Cardiac atrium fibroblast (primary cell): ENCODE measurements around the gene HCFC1. TPM values are rescaled to one million over a fixed set of nuclear protein-coding genes. Genes with fewer than 3 reads are reported as not detected.

Source experiments
- total RNA-seq: library from RNA; depleted of rRNA; stranded (reverse); fragments of >200 nt; gene quantifications from 2 replicates; pipeline ENCODE4 v1.2.3, GENCODE V29; 2015

The HCFC1 gene
- 22.6 and 39.9 TPM in 2 replicates for total RNA-seq

DNA sequence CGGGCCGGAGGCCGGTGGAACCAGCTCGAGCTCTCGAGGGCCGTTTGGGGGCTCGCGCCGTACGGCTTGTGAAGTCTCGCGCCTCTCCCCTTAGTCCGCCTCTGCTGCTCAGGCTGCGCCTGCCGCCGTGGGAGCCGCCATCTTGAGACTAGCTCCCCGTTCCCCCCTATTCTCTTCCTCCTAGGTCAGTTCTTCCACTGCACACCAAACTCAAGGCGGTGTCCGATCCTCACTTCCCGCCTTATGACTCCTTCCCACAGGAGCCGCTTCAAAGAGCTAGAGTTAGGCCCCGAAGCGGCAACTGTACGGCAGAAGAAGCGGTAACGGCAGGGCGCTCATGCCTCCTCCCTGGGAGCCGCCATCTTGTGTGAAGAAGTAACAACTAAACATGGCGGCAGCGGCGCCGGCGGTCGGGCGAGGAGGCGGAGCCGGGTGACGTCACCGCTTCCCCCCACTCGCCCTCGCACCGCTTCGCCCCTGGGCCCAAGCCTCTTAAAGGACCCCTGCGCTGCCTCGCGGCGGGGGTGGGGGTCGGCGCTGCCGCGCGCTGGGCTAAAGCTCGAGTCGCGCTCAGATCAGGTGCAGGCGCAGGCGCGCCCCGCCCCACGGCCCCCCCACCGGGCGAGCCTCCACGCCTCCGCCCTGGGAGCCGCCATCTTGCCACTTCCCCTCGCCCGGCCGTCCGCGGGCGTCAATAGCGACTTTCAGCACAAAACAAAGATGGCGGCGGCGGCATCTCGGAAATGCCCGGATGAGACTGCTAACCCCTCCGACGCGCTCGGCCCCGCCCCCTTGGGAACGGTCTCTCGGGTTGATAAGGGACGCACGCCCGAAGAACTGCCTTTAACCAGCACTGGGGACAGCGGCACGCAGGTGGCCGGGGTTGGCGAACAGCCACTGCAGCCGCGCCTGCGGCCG, at the start of gene HCFC1:
Gene HCFC1, minus strand, starts transcription at position 369 of the 918 bp plus-strand sequence. CDS start 978 bp downstream, outside the sequence.

DNA sequence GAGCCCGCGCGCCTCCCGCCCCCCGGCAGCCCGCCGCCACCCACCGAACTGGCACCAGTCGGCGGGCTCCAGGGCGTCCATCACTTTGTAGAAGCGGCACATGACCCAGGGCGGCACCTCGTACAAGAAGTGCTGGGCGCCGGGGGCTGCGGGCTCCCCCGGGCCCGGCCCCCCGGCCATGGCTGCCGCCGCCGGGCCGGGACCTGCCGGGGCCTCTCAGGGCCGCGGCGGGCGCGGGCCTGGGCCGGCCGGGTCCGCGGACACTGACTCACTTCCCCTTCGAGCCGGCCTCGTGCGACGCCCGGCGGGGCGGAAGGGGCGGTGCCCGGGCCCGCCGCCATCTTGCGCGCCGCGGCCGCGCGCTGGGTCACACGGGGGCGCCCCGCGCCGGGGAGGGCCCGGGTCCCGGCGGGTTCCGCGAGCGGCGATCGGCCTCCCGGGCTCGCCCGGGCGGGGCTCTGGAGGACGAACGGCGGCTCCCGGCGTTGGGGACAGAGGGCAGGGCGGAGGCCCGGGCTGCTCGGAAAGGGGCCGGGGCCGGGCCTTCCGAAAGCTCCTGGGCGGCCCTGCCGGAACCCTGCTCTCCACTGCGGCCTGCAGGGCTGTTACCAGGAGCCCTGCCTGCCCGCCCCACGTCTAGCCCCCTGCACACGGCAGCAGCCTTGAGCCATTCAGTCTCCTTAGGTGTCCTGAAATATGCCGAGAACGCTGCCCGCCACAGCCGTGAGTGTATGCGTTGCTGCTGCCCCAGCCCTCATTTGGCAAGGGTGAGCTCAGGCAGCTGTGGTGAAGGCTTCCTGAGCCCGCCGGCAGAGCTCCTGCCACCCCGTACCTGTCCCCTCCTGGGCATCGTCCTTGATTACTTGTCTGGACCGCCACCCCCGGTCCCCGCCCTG, 48.3 kb upstream of the HCFC1 start, which contains the start of gene IRAK1:
Gene IRAK1, minus strand, starts transcription at position 270 of the 896 bp plus-strand sequence. Its CDS starts 90 bp downstream, at position 180.

DNA sequence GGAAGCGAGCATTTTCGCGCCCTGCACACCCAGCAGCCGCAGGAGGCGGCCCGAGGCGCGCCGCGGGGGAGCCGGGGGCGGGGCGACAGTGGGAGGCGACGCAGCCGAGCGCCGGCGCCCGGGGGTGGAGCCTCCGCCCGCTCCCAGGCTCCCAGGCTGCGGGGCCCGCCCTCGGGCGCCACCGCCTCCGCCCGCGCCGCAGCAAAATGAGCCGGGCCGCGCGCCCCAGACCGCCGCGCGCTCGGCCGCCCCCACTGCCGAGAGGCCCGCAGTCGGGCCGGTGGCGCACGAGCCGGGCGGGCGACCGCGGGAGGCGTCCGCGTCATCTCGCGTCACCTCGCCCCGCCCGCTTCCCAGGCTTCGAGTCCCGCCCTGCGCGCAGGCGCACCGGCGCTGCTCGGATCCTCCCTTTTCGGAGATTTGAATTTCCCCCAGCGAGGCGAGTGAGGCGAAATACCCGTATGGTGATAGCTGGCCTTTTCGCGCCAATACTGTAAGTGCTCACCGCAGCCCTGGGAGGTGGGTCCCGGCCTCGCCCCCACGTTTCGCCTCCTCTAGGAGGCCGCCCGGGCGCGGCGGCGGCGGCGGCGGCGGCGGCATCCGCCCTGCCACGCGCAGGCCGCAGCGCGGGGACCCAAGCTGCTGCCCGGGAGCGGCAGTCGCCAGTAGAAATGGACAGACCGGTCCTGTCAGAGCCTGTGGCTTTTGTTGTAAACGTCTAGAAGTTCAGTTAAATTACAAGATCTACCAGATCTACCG, 929 bp upstream of the HCFC1 start, which contains the start of gene TMEM187:
Gene TMEM187, plus strand, starts transcription at position 387 of the 759 bp plus-strand sequence. CDS start 9,309 bp downstream, outside the sequence.

DNA sequence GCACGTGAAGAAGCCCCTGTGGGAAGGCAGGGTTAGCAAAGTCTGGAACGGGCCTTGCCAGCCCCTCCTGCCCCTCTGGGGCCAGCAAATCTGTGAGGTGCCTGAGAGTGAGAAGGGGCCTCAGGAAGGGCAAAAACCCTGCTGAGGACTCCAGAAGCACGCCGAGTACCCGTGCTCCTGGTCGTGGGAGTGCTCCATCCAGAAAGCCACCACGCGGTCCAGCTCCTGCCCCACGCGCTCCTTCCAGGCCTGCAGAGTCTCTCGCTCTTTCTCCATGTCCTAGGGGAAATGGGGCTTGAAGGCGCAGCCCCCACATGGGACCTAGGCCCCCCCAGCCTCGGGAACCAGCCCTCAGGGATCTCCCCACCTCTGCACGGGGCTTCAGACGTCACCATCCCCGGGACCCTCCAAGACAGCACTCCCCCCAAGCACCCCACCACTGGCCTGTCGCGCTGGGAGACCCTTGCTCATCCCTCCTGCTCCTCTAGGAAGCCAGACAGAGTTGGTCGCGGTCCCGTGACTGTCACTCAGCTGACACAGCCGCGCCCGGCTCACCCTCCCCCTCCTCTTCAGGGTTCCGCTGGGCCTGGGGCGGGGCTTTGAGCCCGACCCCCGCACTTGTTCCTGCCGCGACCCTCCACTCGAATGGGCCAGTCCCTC, 27.3 kb downstream of the HCFC1 start, which contains the start of gene RENBP:
Gene RENBP, minus strand, starts transcription at position 504 of the 660 bp plus-strand sequence. Its CDS starts 33 bp downstream, at position 471.

DNA sequence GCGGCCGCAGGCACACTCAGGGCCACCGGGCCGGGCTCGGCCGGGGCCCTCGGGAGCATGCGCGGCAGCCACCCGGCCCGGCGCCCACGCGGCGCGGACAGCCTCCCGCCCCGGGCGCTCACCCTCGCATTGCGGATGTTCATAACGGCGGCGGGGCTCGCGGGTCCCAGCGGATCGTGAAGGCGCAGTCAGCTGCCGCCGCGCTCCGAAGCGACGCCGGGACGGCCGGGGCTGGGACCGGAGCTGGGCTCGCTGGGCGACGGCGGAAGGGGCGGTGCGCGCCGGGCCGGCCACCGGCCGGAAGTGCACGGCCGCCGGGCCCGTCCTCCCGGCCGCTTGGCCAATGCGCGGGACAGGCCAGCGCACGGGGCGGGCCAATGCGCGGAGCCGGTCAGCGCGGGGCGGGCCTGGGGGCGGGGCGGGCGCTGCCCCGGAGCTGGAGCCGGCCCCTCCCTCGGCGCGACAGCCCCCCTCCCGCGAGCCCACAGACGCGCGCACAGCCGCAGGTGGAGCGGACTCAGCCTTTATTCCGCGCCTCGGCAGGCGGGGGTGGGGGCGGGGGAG, 36.8 kb downstream of the HCFC1 start, which contains the start of gene NAA10:
Gene NAA10, minus strand, starts transcription at position 276 of the 564 bp plus-strand sequence. Its CDS starts 133 bp downstream, at position 143.

DNA sequence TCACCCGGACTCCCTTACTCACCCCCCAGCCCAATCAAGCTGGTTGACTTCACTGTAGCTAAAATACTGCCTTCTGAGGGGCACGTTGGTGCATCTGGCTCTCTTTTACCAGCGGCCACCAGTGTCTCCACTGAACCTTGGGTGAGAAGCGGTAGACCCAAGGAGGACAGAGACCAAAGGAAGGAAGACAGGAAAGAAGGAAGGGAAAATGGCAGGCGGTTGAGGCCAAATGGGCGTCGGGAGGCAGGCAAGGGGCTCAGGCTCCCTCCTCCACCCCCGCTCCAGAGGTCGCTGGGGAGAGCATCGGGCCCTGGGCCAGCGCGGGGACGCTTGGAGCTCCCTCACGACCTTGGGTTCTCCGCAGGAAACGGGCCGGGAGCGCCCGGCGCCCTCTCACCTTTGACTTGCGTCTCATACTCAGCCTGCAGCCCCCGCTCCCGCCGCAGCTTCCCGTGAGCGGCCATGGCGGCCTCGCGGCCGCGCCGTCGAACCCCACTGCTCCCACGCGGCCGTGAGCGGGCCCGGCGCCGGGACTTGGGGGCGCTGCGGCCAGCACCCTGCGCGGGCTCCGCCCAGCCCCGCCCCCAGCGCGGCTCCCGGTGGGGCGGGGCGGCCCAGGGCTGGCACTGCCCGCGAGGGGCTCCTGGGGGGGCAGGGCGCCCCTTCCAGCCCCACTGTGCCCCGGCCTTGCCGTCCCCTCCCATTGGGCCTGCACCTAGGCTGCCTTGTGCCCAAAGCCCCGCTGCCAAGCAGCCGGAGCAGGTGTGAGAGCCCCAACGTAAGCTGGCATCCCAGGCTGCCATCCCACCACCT, 45.7 kb downstream of the HCFC1 start, which contains the start of gene ARHGAP4:
Gene ARHGAP4, minus strand, starts transcription at position 526 of the 813 bp plus-strand sequence. Its CDS starts 62 bp downstream, at position 464.

DNA sequence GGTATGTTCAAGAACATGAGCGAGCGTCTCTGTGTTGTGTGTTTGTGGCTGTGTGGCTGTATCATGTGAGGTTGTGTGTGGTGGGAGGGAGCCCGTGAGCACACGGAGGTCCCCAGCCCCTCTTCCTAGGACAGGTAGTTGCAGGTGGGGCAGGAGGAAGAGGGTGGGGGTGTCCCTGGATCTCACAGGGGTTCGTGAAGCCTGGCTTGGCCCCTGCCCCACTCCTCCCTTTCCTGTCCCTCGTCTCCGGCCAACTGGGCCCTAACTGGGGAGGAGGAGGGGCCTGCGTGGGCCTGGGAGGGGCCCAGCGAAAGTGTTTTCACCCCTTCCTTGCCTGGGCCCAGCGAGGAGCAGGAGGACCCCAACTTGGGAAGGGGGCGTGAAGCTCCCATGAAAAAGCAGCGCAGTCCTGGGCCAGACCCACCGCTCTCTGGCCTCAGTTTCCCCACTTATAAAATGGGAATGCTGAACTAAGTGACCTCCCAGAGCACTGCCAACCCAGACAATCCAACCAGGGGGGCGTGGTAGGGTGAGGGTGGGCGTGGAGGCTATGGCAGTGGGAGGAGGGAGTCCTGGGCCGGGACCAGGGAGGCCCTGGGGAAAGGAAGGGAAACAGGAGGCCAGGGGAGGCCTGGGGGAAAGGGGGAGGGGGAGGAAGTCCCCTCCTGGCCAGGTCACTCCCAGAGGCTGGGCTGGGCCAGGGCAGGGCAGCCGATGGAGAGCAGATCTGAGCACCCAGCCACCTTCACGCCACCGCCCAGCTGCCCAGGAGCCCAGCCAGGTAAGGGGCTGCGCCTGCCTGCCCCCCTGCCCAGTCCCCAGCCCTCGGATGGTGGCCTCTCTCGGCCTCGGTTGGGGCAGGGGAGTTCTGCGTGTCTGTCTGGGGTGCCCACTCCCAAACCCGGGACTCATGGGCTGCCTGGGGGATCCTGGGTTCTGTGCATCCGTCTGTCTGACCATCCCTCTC, 67.3 kb downstream of the HCFC1 start, which contains the start of gene AVPR2:
Gene AVPR2, plus strand, starts transcription at position 683 of the 967 bp plus-strand sequence. CDS start 473 bp downstream, outside the sequence.

Other genes with a start within 250 kb of the HCFC1 start
- gene BCAP31, start 247.4 kb downstream of the HCFC1 start, total RNA-seq = 170 and 172 TPM in 2 replicates
- 17.5 and 24.9 TPM in 2 replicates for gene ABCD1, start 247.0 kb downstream of the HCFC1 start, total RNA-seq
- 1.3 and 6.0 TPM in 2 replicates for gene PLXNB3, start 207.6 kb downstream of the HCFC1 start, total RNA-seq
- gene SRPK3, start 190.8 kb downstream of the HCFC1 start, total RNA-seq = 0.72 TPM in 1 of 2 replicates, not detected in the other
- gene IDH3G, start 177.4 kb downstream of the HCFC1 start, total RNA-seq = 74.0 and 81.8 TPM in 2 replicates
- gene SSR4, start 177.2 kb downstream of the HCFC1 start, total RNA-seq = 347 and 394 TPM in 2 replicates
- gene PDZD4, start 141.3 kb downstream of the HCFC1 start, total RNA-seq = 1.1 and 5.5 TPM in 2 replicates
- 2.9 and 8.6 TPM in 2 replicates for gene L1CAM, start 85.6 kb downstream of the HCFC1 start, total RNA-seq
- not detected in 2 replicates for gene AVPR2, start 67.1 kb downstream of the HCFC1 start, total RNA-seq
- 1.4 TPM in 1 of 2 replicates, not detected in the other for gene ARHGAP4, start 45.6 kb downstream of the HCFC1 start, total RNA-seq
- gene NAA10, start 36.8 kb downstream of the HCFC1 start, total RNA-seq = 127 and 163 TPM in 2 replicates
- gene RENBP, start 27.2 kb downstream of the HCFC1 start, total RNA-seq = 0.54 and 2.3 TPM in 2 replicates
- gene TMEM187, start 936 bp upstream of the HCFC1 start, total RNA-seq = 5.2 and 7.8 TPM in 2 replicates
- gene IRAK1, start 48.1 kb upstream of the HCFC1 start, total RNA-seq = 95.0 and 131 TPM in 2 replicates
- 18.2 and 25.6 TPM in 2 replicates for gene MECP2, start 125.9 kb upstream of the HCFC1 start, total RNA-seq
- not detected in 2 replicates for gene OPN1LW, start 172.4 kb upstream of the HCFC1 start, total RNA-seq
- gene OPN1MW, start 210.8 kb upstream of the HCFC1 start, total RNA-seq = not detected in 2 replicates
- gene OPN1MW2, start 247.9 kb upstream of the HCFC1 start, total RNA-seq = not detected in 2 replicates